Choroid plexus epithelial cell (primary cell): ENCODE data around the gene C4A.
"Not testable (repeated sequence)": the region's sequence is repeated elsewhere in the genome, so short reads cannot be mapped to it uniquely, and the experiment has no call there.

Source experiments
- DNase-seq: peaks from one replicate; pipeline ENCODE4 v3.0.0-alpha.2; 2010; ENCODE audit warnings: low read depth
- H3K4me3 ChIP-seq: 2 replicates; pipeline ENCODE4 v1.5.1; 2011; ENCODE audit warnings: low read depth, mild to moderate bottlenecking, control low read depth, low read length, moderate library complexity
- CTCF ChIP-seq: conservative IDR thresholded peaks from 2 replicates; pipeline ENCODE4 v1.5.1; 2011; ENCODE audit warnings: low read depth, mild to moderate bottlenecking, control low read depth, inconsistent platforms, low read length, moderate library complexity

C4A gene

GRCh38 chr6:32046450-32047083, 64.7 kb downstream of the C4A start:
- no peak for TF ChIP-seq CTCF
- DNase-seq: peak; percentile 39
- H3K4me3 ChIP-seq: no peak overlapping the region

DNA sequence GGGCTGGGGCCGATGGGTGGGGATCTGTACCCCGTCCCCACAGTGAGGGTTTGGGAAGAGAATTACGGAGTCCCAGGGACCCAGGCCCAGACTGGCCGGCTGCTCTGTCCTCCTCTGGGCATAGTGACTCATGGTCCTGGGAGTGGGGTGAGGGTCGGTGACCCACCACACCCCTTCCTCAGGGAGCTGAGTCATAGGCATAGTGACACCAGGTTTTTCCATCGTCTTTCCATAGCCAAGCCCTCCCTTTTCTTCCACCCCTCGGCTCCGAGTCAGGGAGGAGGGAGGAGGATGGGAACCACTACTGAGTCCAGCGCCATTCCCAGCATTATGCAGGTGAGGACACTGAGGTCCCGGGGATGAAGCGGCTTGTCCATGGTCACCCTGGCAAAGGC, 65.2 kb downstream of the C4A start:
- TF ChIP-seq CTCF: no peak
- peak; percentile 18 for DNase-seq
- no peak overlapping the region for H3K4me3 ChIP-seq

DNA sequence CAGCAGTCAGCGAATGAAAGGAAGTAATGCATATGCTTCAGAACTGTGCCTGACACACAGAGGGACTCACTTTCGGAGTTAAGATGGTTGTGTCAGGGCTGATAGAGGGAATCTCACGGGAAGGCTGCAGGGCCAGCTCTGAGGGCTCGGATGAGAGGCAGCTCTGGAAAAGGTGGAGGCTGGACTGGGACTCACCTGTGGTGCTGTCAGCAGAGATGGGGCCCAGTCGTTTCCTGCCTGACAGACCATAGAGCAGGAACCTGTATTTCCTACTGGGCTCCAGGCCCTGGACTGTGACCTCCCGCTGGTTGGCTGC, 65.6 kb downstream of the C4A start:
- DNase-seq: no peak
- no peak for TF ChIP-seq CTCF
- no peak overlapping the region for H3K4me3 ChIP-seq

DNA sequence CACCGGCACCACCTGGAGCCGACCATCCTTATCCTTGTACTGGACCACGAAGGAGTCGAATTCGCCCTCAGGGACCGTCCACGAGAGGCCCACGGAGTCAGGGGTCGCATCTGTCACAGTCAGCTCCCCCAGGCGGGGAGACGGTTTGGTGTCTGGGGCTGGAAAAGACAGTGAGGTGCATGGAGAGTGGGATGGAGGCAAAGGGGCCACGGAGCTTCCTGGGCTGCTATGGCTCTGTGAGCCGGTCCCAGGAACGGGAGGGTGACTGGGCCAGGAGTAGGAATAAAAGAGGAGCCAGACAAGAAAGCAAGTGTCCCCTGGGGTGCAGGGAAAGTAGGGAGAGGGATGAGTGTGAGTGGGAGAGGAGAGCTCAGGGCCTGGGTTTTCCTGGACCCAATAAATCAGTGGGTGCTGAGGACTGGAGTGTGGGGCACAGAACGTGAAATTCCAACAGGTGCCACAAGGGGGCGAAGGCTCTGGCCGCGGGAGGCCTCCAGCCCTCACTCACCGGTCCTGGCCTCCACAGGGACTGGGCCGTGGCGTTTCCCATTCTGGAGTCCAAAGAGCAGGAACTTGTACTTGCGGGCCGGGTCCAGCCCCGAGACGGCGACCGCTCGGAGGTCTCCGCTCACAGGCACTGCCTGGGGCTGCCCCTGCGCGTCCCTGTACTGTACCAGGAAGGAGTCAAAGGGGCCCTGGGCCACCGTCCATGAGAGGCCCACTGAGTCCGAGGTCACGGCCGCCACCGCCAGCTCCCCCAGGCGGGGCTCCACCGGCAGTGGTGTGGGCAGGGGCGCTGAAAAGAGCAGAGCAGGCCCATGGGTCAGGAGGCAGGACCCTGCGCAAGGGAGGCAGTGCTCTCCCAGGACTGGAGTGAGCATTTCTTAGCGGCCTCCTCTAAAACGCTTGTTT, 66.3 kb downstream of the C4A start:
- DNase-seq: peak; percentile 61
- peak; percentile 85 for TF ChIP-seq CTCF
- H3K4me3 ChIP-seq: no peak overlapping the region

DNA sequence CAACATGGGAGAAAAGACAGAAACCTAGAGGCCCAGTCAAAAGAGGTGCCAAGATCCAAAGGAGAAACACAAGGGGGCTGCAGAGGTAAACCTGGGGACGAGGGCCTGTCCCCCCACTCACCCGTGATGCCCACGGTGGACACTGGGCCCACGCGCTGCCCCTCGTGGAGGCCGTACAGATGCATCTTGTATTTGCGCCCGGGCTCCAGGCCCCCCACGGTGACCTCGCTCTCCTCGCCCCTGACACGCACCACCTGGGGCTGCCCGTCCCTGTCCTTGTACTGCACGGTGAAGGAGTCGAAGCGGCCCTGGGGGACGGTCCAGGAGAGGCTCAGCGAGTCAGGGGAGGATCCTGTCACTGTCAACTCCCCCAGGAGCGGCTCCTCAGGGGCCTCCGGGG, 67.3 kb downstream of the C4A start:
- DNase-seq, H3K4me3 ChIP-seq: not testable (repeated sequence)

- DNase-seq, H3K4me3 ChIP-seq: not testable (repeated sequence)
These were observed 67.9 kb downstream of the C4A start for GRCh38 chr6:32049736-32050135.

DNA sequence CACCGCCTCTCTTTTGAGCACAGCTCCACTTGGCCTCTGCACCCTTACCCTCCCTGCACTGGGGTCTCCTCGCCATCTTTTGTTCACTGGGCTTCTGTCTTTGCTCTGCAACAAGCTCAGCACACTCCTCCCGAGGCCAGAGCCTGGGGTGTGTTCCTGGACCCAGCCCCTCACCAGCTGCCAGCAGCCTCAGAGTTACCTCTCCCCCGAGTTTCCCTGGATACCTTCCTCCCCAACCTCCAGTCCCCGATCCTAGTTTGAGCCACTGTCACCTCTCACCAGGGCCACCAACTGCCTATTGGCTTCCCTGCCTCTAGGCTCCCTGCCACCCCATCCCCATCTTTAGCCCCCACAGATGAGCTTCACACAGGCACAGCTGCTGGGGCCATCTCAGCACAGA, 68.7 kb downstream of the C4A start:
- TF ChIP-seq CTCF: no peak
- DNase-seq: no peak
- H3K4me3 ChIP-seq: no peak overlapping the region
